A549 (cell line): ENCODE data around the gene FAM174C.

ENCODE experiments used
- CHD2 ChIP-seq: fragments of 150-350 bp; IDR thresholded peaks from 2 replicates; pipeline ENCODE4 v1.6.1; 2014; ENCODE audit warnings: low read length; ENCODE audit not compliant: partially characterized antibody
- CHD4 ChIP-seq: fragments of 200-600 bp; sonication (generic); IDR thresholded peaks from 2 replicates; pipeline ENCODE4 v1.6.1; 2016; ENCODE audit warnings: antibody characterized with exemption, mild to moderate bottlenecking, borderline replicate concordance
- EP300 ChIP-seq, 2 experiments: fragments of >200 bp; sonication (Bioruptor Twin); formaldehyde crosslinking; IDR thresholded peaks; 2 replicates in 1 of 2; 3 replicates in 1 of 2; pipeline ENCODE4 v1.6.1; 2016 to 2017
- HOXB5 ChIP-seq: fragments of 250-450 bp; sonication (Bioruptor Pico); IDR thresholded peaks from 2 replicates; pipeline ENCODE4 v1.5.0; 2020; ENCODE audit warnings: mild to moderate bottlenecking, moderate library complexity
- JUNB ChIP-seq: fragments of >200 bp; sonication (Bioruptor Twin); formaldehyde crosslinking; IDR thresholded peaks from 2 replicates; pipeline ENCODE4 v1.6.1; 2016
- POLR2A ChIP-seq: IDR thresholded peaks from 2 replicates; pipeline ENCODE4 v1.6.1; 2012; ENCODE audit warnings: mild to moderate bottlenecking, low read length
- RFX5 ChIP-seq: fragments of 450-650 bp; IDR thresholded peaks from 2 replicates; pipeline ENCODE4 v1.7.1; 2014; ENCODE audit warnings: antibody characterized with exemption, mild to moderate bottlenecking, moderate library complexity
- TF ChIP-seq, protein P1 (sequence below): fragments of >200 bp; sonication (Bioruptor Twin); formaldehyde crosslinking; IDR thresholded peaks from 3 replicates; pipeline ENCODE4 v1.5.1; 2016
- TF ChIP-seq, protein P2 (sequence below): fragments of 250-450 bp; sonication (Bioruptor Pico); IDR thresholded peaks from 2 replicates; pipeline ENCODE4 v1.5.0; 2021; ENCODE audit warnings: mild to moderate bottlenecking, moderate library complexity, borderline replicate concordance
- TF ChIP-seq, protein P3 (sequence below): fragments of 150-350 bp; IDR thresholded peaks from 2 replicates; pipeline ENCODE4 v1.6.1; 2014; ENCODE audit warnings: low read depth, mild to moderate bottlenecking, low read length
- TF ChIP-seq, protein P4 (sequence below): IDR thresholded peaks from 2 replicates; pipeline ENCODE4 v1.6.1; 2012

DNA sequence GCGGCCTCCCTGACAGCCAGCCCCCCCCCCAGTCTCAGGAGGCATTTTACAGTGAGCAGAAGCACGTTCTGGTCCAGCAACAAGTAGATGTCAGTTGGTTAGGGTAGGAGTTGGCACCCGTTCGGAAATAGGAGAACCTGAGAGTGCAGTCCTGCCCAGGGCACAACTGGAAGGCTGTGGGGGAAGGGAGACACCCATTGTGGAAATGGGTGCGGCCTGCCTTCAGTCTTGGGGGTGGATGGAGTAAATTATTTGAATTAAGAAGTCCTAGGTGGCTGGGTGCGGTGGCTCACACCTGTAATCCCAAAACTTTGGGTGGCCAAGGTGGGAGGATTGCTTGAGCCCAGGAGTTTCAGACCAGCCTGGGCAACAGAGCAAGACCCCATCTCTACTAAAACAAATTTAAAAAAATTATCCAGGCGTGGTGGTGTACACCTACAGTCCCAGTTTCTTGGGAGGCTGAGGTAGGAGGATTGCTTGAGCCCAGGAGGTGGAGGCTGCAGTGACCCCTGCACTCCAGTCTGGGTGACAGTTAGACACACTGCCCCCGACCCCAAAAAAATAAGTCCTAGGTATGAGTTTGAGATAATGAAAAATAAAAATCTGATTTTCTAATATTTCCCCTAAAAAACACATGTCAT is 5.0 kb upstream of the FAM174C start:
- TF ChIP-seq, protein P1, sequence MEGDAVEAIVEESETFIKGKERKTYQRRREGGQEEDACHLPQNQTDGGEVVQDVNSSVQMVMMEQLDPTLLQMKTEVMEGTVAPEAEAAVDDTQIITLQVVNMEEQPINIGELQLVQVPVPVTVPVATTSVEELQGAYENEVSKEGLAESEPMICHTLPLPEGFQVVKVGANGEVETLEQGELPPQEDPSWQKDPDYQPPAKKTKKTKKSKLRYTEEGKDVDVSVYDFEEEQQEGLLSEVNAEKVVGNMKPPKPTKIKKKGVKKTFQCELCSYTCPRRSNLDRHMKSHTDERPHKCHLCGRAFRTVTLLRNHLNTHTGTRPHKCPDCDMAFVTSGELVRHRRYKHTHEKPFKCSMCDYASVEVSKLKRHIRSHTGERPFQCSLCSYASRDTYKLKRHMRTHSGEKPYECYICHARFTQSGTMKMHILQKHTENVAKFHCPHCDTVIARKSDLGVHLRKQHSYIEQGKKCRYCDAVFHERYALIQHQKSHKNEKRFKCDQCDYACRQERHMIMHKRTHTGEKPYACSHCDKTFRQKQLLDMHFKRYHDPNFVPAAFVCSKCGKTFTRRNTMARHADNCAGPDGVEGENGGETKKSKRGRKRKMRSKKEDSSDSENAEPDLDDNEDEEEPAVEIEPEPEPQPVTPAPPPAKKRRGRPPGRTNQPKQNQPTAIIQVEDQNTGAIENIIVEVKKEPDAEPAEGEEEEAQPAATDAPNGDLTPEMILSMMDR: no peak
- TF ChIP-seq, protein P2, sequence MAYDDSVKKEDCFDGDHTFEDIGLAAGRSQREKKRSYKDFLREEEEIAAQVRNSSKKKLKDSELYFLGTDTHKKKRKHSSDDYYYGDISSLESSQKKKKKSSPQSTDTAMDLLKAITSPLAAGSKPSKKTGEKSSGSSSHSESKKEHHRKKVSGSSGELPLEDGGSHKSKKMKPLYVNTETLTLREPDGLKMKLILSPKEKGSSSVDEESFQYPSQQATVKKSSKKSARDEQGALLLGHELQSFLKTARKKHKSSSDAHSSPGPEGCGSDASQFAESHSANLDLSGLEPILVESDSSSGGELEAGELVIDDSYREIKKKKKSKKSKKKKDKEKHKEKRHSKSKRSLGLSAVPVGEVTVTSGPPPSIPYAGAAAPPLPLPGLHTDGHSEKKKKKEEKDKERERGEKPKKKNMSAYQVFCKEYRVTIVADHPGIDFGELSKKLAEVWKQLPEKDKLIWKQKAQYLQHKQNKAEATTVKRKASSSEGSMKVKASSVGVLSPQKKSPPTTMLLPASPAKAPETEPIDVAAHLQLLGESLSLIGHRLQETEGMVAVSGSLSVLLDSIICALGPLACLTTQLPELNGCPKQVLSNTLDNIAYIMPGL (CRISPR knock-in tag): no peak
- TF ChIP-seq EP300 (IDR thresholded peaks at IDR 0.05): no peak
- TF ChIP-seq JUNB: no peak
- TF ChIP-seq, protein P3, sequence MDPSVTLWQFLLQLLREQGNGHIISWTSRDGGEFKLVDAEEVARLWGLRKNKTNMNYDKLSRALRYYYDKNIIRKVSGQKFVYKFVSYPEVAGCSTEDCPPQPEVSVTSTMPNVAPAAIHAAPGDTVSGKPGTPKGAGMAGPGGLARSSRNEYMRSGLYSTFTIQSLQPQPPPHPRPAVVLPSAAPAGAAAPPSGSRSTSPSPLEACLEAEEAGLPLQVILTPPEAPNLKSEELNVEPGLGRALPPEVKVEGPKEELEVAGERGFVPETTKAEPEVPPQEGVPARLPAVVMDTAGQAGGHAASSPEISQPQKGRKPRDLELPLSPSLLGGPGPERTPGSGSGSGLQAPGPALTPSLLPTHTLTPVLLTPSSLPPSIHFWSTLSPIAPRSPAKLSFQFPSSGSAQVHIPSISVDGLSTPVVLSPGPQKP: no peak
- TF ChIP-seq HOXB5 (CRISPR knock-in tag): no peak
- TF ChIP-seq POLR2A: no peak
- no peak for TF ChIP-seq CHD2
- no peak for TF ChIP-seq RFX5
- no peak for TF ChIP-seq CHD4
- TF ChIP-seq, protein P4, sequence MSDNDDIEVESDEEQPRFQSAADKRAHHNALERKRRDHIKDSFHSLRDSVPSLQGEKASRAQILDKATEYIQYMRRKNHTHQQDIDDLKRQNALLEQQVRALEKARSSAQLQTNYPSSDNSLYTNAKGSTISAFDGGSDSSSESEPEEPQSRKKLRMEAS: no peak
